CD14-positive monocyte (primary cell): ENCODE measurements around the gene LTB4R. TPM values are rescaled to one million over a fixed set of nuclear protein-coding genes. Genes with fewer than 3 reads are reported as not detected.

ENCODE experiments used
- DNase-seq, 3 donors: peaks; one replicate each; pipeline ENCODE4 v3.0.0-alpha.2; 2011 to 2022
- H2AFZ ChIP-seq: 2 replicates; pipeline ENCODE4 v1.6.0; 2012; ENCODE audit warnings: mild to moderate bottlenecking, low read depth, low read length, inconsistent platforms; ENCODE audit not compliant: insufficient read depth, poor library complexity, severe bottlenecking
- H3K27ac ChIP-seq, 2 donors: 1 replicate in 1 of 2; 2 replicates in 1 of 2; pipeline ENCODE4 v1.5.1; 2012 to 2013; ENCODE audit warnings: low read length in 2 of 2, control low read depth in 1 of 2, inconsistent platforms in 1 of 2, low read depth in 1 of 2, mild to moderate bottlenecking in 1 of 2
- H3K27me3 ChIP-seq, 2 donors: one replicate each; pipeline versions ENCODE4 v1.6.0 to v1.6.1; 2011 to 2013; ENCODE audit warnings: low read length in 2 of 2; ENCODE audit not compliant: control insufficient read depth in 2 of 2, insufficient read depth in 2 of 2
- H3K36me3 ChIP-seq, 2 donors: replicated peaks in 1 of 2; 1 replicate in 1 of 2; 2 replicates in 1 of 2; pipeline versions ENCODE4 v1.5.1 to v1.6.1; 2012 to 2013; ENCODE audit warnings: low read length in 2 of 2, control low read depth in 1 of 2, inconsistent platforms in 1 of 2, mild to moderate bottlenecking in 1 of 2; ENCODE audit not compliant: insufficient read depth in 2 of 2, control insufficient read depth in 1 of 2
- H3K4me1 ChIP-seq, 2 donors: 1 replicate in 1 of 2; 2 replicates in 1 of 2; pipeline versions ENCODE4 v1.5.1 to v1.6.1; 2012 to 2013; ENCODE audit warnings: low read length in 2 of 2, control low read depth in 1 of 2, inconsistent platforms in 1 of 2, mild to moderate bottlenecking in 1 of 2, moderate library complexity in 1 of 2; ENCODE audit not compliant: insufficient read depth in 2 of 2, control insufficient read depth in 1 of 2
- H3K4me2 ChIP-seq: replicated peaks from 2 replicates; pipeline ENCODE3; 2012; ENCODE audit warnings: low read length, moderate library complexity, mild to moderate bottlenecking; ENCODE audit not compliant: poor library complexity, severe bottlenecking; ENCODE audit errors: extremely low read depth
- H3K4me3 ChIP-seq, 3 experiments: fragments of 200-600 bp in 1 of 3; sonication (generic) in 1 of 3; replicated peaks in 1 of 3; 1 replicate in 2 of 3; 2 replicates in 1 of 3; pipeline ENCODE4 v1.5.1; 2011 to 2013; ENCODE audit warnings: low read length in 3 of 3, mild to moderate bottlenecking in 3 of 3, control low read depth in 2 of 3, low read depth in 2 of 3, inconsistent platforms in 1 of 3, moderate library complexity in 1 of 3
- H3K79me2 ChIP-seq: 2 replicates; pipeline ENCODE4 v1.6.0; 2012; ENCODE audit warnings: mild to moderate bottlenecking, control low read depth, inconsistent platforms, low read length, moderate library complexity; ENCODE audit not compliant: insufficient read depth
- H3K9ac ChIP-seq: 2 replicates; pipeline ENCODE4 v1.6.0; 2017; ENCODE audit warnings: low read length, mild to moderate bottlenecking; ENCODE audit not compliant: insufficient read depth, poor library complexity, severe bottlenecking
- H3K9me3 ChIP-seq, 2 donors: replicated peaks in 1 of 2; 1 replicate in 1 of 2; 2 replicates in 1 of 2; pipeline versions ENCODE4 v1.5.1 to v1.6.1; 2012 to 2013; ENCODE audit warnings: low read length in 2 of 2, control low read depth in 1 of 2; ENCODE audit not compliant: control insufficient read depth in 1 of 2, insufficient read depth in 1 of 2
- H4K20me1 ChIP-seq: 2 replicates; pipeline ENCODE4 v1.6.0; 2012; ENCODE audit warnings: mild to moderate bottlenecking, low read length, control low read depth, moderate library complexity; ENCODE audit not compliant: insufficient read depth
- H3K27ac Mint-ChIP-seq, 7 donors: one replicate each; pipeline ENCODE4 v1.8.0; 2020; ENCODE audit warnings: mild to moderate bottlenecking in 7 of 7, mixed read lengths in 7 of 7, moderate library complexity in 6 of 7, inconsistent platforms in 2 of 7
- H3K27me3 Mint-ChIP-seq, 3 donors: one replicate each; pipeline ENCODE4 v1.8.0; 2021 to 2022; ENCODE audit warnings: low read depth in 3 of 3, mild to moderate bottlenecking in 3 of 3, mixed read lengths in 3 of 3, moderate library complexity in 3 of 3, inconsistent platforms in 1 of 3
- H3K36me3 Mint-ChIP-seq, 2 donors: one replicate each; pipeline ENCODE4 v1.8.0; 2020; ENCODE audit warnings: mixed read lengths in 2 of 2, inconsistent platforms in 1 of 2, mild to moderate bottlenecking in 1 of 2
- H3K4me1 Mint-ChIP-seq: one replicate; pipeline ENCODE4 v1.8.0; 2020; ENCODE audit warnings: mild to moderate bottlenecking, mixed read lengths
- H3K4me3 Mint-ChIP-seq, 2 donors: one replicate each; pipeline ENCODE4 v1.8.0; 2020; ENCODE audit warnings: mild to moderate bottlenecking in 2 of 2, mixed read lengths in 2 of 2, moderate library complexity in 1 of 2
- H3K9me3 Mint-ChIP-seq, 7 donors: one replicate each; pipeline ENCODE4 v1.8.0; 2020 to 2022; ENCODE audit warnings: mixed read lengths in 7 of 7, mild to moderate bottlenecking in 6 of 7, moderate library complexity in 6 of 7, inconsistent platforms in 2 of 7
- WGBS: methylation state at CpG from one replicate; pipeline ENCODE4 v1.1.5; 2013; ENCODE audit warnings: missing lambda C conversion rate; ENCODE audit not compliant: insufficient coverage; 5-methylcytosine and 5-hydroxymethylcytosine counted together
- intact Hi-C, 2 donors: fragments of 100-400 bp; cut with micrococcal nuclease; formaldehyde crosslinking; loops; one replicate each; pipeline versions ENCODE4 v1.15.0 to v1.15.1; 2023
- polyA plus RNA-seq, 3 donors: library from polyadenylated mRNA; depleted of rRNA in 1 of 3; unstranded in 2 of 3; stranded (reverse) in 1 of 3; fragments of 300-500 nt in 2 of 3; fragments of >200 nt in 1 of 3; fragmentation: Illumina TruSeq in 2 of 3; gene quantifications; 1 replicate in 2 of 3; 2 replicates in 1 of 3; pipeline ENCODE4 v1.2.3, GENCODE V29; 2012 to 2021
- TF ChIP-seq, protein P1 (sequence below): fragments of 200-600 bp; IDR thresholded peaks from one replicate; pipeline ENCODE4 v1.8.0; 2022; ENCODE audit warnings: antibody characterized with exemption, mild to moderate bottlenecking

LTB4R gene
- polyA plus RNA-seq, 3 donors = 51.5 to 98.5 (median 87.3) TPM

DNA sequence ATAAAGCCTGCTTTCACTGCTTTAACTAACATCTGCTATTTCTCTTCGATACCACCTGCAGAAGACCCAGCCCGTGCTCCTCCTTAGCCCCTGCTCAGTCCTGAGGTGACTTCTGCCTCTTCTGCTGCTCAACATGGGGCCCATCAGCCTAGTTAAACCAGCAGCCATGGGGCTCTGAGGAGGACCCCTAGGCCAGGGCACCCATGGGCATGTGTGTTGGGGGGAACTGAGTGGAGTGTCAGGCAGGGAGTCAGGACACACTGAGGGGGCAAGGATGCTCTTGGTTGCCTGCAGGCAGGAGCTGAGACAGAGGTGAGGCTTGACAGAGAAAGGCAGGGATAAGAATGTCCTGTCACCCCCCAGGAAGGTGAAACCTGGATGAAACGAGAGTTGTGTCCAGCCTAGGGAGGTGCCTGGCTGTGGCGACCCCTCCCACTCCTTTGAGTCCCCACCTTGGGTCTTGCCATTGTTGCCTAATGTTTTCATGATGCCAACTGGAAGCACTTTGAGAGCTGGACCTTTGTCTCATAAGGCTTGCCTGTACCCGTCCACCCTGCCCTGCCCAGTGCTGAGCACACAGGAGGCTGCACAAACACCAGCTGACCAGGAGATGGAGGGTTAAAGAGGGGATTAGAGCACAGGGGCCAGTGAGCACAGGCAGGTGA lies 27.4 kb upstream of the LTB4R start:
- TF ChIP-seq, protein P1, sequence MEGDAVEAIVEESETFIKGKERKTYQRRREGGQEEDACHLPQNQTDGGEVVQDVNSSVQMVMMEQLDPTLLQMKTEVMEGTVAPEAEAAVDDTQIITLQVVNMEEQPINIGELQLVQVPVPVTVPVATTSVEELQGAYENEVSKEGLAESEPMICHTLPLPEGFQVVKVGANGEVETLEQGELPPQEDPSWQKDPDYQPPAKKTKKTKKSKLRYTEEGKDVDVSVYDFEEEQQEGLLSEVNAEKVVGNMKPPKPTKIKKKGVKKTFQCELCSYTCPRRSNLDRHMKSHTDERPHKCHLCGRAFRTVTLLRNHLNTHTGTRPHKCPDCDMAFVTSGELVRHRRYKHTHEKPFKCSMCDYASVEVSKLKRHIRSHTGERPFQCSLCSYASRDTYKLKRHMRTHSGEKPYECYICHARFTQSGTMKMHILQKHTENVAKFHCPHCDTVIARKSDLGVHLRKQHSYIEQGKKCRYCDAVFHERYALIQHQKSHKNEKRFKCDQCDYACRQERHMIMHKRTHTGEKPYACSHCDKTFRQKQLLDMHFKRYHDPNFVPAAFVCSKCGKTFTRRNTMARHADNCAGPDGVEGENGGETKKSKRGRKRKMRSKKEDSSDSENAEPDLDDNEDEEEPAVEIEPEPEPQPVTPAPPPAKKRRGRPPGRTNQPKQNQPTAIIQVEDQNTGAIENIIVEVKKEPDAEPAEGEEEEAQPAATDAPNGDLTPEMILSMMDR = no peak

DNA sequence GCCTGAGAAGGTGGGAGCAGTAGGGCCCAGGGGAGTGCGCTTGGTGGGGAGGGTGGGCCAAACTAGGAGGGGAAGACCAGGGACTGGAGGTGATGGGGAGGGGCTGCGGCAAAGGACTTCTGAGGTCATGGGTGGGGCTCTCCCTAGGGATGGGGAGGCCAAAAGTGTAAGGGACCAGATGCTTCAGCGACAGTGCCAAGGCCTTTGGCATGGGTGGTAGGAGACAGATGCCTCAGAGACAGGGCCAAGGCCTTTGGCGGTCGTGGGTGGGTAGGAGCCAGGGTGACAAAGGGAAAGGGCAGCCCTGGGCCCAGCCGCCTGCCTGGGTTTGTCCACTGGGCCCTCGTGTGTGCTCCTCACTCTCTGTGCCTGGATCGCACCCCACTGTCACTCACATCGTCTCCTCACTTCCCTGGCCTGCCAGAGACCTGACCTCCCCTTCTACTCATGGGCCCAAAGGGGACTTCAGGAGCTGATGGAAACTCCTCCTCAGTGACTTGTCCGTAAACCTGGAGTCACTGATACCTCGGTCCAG lies 26.7 kb upstream of the LTB4R start:
- no peaks in the 10 kb centered on the region for H3K9me3 ChIP-seq
- no peak overlapping the region for H3K4me3 ChIP-seq
- H3K4me1 Mint-ChIP-seq = peaks cover 43% of the 10 kb centered on the region
- peaks cover 33 to 34% of the 10 kb centered on the region in 2 donors for H3K4me1 ChIP-seq
- 97% methylated on average over 8 of the region's 11 CpGs for WGBS
- H3K4me2 ChIP-seq = no peak overlapping the region
- H4K20me1 ChIP-seq = no peaks in the 10 kb centered on the region
- H3K36me3 ChIP-seq = peaks cover 5% of the 10 kb centered on the region in 2 donors
- no peak overlapping the region for H3K9ac ChIP-seq
- no peaks in the 10 kb centered on the region for H3K27me3 ChIP-seq
- H3K4me3 Mint-ChIP-seq = no peak overlapping the region
- H3K9me3 Mint-ChIP-seq = peaks cover 0 to 3% (median 0%) of the 10 kb centered on the region in 7 donors
- TF ChIP-seq, protein P1 = no peak
- peaks cover 0 to 3% (median 1%) of the 10 kb centered on the region in 3 donors for H3K27me3 Mint-ChIP-seq
- H3K36me3 Mint-ChIP-seq = peaks cover 15 to 16% of the 10 kb centered on the region in 2 donors
- intact Hi-C loops = no loop called here
- H3K79me2 ChIP-seq = peaks cover 27% of the 10 kb centered on the region
- H3K27ac Mint-ChIP-seq = peak overlapping the region in 1 of 7 donors; percentile 64
- no peak overlapping the region for H2AFZ ChIP-seq
- H3K27ac ChIP-seq = no peak overlapping the region
- DNase-seq = no peak

More for the DNA sequence above, 27.4 kb upstream of the LTB4R start:
- peaks cover 0 to 3% (median 1%) of the 10 kb centered on the region in 3 donors for H3K27me3 Mint-ChIP-seq
- Histone ChIP-seq H3K4me1 (peaks cover 39 to 40% of the 10 kb centered on the region in 2 donors), H3K27ac (no peak overlapping the region), H3K79me2 (peaks cover 28% of the 10 kb centered on the region), H3K9me3 (no peaks in the 10 kb centered on the region), H3K9ac (no peak overlapping the region), H2AFZ (no peak overlapping the region), H3K4me3 (no peak overlapping the region), H3K27me3 (no peaks in the 10 kb centered on the region), H4K20me1 (no peaks in the 10 kb centered on the region), H3K36me3 (no peaks in the 10 kb centered on the region), H3K4me2 (no peak overlapping the region)
- no peak overlapping the region for H3K4me3 Mint-ChIP-seq
- 98% methylated on average over 5 of the region's 5 CpGs for WGBS
- intact Hi-C loops = no loop called here
- DNase-seq = no peak
- peaks cover 0 to 3% (median 0%) of the 10 kb centered on the region in 7 donors for H3K9me3 Mint-ChIP-seq
- peak overlapping the region in 3 of 7 donors; percentile 25 to 32 (median 32) for H3K27ac Mint-ChIP-seq
- peaks cover 49% of the 10 kb centered on the region for H3K4me1 Mint-ChIP-seq
- H3K36me3 Mint-ChIP-seq = peaks cover 12 to 16% of the 10 kb centered on the region in 2 donors
